Dermis microvascular lymphatic vessel endothelial cell (primary cell): Measurements from ENCODE around the gene NUP93. TPM values are rescaled to one million over a fixed set of nuclear protein-coding genes. Genes with fewer than 3 reads are reported as not detected.
"Not testable (repeated sequence)": the region's sequence is repeated elsewhere in the genome, so short reads cannot be mapped to it uniquely, and the experiment has no call there.

Source experiments
- DNase-seq, 2 donors: peaks; one replicate each; pipeline versions ENCODE4 v3.0.0 to v3.0.0-alpha.2; 2010; ENCODE audit warnings: low read depth in 2 of 2
- total RNA-seq: library from RNA; depleted of rRNA; stranded (reverse); fragments of >200 nt; gene quantifications from 2 replicates; pipeline ENCODE4 v1.2.1, GENCODE V29; 2014

NUP93 gene
- total RNA-seq, 1 donor from 2014 or later, result 85.4 TPM

- peak in 1 of 2 donors; percentile 50 for DNase-seq
These were observed 46.6 kb downstream of the NUP93 start for GRCh38 chr16:56776562-56776961.

- DNase-seq, result no peak
These were observed 47.1 kb downstream of the NUP93 start for GRCh38 chr16:56777001-56777400.

- no peak for DNase-seq
These were observed 47.6 kb downstream of the NUP93 start for GRCh38 chr16:56777482-56777881.

GRCh38 chr16:56779906-56780305 lies 50.0 kb downstream of the NUP93 start:
- no peak for DNase-seq

GRCh38 chr16:56780646-56781045 lies 50.7 kb downstream of the NUP93 start:
- DNase-seq, result no peak

- DNase-seq, result no peak
These were observed 51.6 kb downstream of the NUP93 start for GRCh38 chr16:56781528-56781961.

- no peak for DNase-seq
These were observed 53.4 kb downstream of the NUP93 start for GRCh38 chr16:56783344-56783743.

GRCh38 chr16:56785317-56785716 lies 55.4 kb downstream of the NUP93 start:
- no peak for DNase-seq

DNA sequence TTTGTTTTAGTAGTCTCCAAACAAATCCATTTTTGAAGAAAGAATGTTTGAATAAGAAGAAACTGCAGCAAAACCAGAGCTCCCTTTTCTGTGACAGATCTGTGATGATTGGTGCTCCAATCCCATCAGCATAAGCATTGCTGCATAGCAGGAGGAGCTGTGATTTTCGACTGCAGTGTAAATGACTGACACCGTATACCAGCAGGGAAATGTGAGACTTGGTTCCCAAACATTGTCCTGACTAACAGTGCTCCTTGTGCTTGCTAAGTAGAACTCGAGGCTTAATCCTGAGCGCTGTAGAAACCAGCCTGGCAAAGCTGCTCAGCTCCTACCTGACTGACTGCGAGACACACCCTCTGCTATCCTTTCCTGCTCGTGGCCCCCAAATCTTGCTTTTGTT lies 57.2 kb downstream of the NUP93 start:
- DNase-seq, result no peak

GRCh38 chr16:56788435-56788834 lies 58.5 kb downstream of the NUP93 start:
- no peak for DNase-seq

DNA sequence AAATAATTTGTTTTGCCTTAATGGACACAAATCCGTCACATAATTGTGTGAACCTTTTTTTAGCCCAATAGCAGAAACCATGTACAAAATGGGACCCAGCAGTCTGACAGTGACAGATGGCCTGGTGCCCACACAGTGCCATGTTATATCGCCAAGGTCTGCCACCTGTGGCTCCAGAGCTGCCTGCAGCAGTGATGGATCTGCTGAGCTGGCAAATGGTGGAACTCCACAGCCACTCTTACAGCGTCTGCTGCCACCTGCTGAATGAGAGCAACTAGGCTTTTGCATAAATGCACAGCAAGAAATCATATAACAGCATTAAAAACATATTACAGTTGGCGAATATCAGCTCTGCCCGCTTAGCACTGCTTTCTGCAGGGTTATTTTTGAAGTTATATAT lies 59.4 kb downstream of the NUP93 start:
- peak; percentile 64 to 70 for DNase-seq

GRCh38 chr16:56792967-56793366 lies 63.0 kb downstream of the NUP93 start:
- no peak for DNase-seq

GRCh38 chr16:56793492-56793891 lies 63.6 kb downstream of the NUP93 start:
- DNase-seq, result peak; percentile 43 to 65

DNA sequence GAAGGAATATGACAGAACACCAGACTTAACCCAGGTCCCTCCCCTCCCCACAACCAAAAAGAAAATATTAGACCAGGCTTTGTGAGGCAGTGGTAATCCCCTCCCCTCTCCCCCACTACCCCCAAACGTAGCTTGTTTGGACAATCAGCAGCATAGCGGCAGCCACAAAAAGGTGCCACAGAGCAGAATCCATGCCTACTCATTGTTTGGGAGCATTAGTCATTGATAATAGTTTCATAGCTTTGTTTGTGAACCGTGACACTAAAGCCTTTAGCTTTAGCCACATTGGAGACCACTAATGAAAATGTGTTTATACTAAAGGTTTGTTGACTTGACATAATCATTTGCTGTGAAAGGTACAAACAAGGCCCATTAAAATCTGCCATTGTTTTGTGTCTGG lies 65.1 kb downstream of the NUP93 start:
- peak in 1 of 2 donors; percentile 63 for DNase-seq

DNA sequence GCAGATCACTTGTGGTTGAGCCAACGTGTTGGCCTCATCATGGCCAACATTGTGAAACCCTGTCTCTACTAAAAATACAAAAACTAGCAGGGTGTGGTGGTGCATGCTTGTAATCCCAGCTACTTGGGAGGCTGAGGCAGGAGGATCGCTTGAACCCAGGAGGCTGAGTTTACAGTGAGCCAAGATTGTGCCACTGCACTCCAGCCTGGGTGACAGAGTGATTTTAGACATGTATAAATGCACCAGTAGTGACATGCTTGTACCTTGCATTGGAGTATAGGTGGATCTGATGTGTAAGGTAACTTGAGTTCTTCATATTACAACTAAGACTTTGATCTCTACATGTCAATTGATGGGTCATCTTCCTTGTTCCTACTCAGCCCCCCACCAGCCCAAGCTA lies 67.1 kb downstream of the NUP93 start:
- not testable (repeated sequence) for DNase-seq

GRCh38 chr16:56797861-56798260 lies 67.9 kb downstream of the NUP93 start:
- no peak for DNase-seq

- no peak for DNase-seq
These were observed 69.0 kb downstream of the NUP93 start for GRCh38 chr16:56798955-56799354.

DNA sequence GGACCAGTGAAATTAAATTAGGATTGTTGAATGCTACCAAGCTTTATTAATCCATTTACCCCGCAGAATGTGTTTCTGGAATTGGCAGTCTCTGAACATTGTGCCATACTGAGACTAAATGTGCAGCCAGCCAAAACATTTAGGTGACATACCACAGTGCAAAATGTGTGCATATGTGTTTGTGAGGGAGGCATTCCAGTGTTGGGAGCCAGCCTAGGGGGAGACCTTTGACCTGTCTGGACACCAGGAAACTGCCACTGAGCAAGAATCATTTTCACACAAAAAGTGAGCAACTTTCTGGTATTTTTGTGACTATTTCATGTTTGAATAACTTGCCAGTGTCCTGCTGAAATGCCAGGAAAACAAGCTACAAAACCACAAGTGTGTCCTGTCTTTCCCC lies 70.4 kb downstream of the NUP93 start:
- peak; percentile 32 to 37 for DNase-seq

DNA sequence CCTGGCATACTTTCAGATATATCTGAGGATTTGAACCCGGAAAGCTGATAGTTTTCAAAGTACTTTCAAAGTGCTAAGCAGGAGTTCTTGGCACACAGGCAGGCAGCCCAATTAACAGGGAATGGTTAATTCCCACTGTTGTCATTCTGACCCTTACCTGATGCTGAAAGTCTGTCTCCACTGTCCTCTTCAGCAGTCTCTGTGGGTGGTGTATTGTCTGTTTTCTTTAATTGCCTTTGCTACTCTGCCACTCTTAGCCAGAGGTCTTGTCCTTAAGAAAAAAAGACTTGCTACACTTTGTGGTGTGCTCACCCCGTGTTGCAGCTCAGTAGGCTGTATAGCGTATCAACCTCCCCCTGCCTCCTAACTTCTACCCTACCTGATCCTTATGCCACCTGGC lies 71.8 kb downstream of the NUP93 start:
- DNase-seq, result no peak

DNA sequence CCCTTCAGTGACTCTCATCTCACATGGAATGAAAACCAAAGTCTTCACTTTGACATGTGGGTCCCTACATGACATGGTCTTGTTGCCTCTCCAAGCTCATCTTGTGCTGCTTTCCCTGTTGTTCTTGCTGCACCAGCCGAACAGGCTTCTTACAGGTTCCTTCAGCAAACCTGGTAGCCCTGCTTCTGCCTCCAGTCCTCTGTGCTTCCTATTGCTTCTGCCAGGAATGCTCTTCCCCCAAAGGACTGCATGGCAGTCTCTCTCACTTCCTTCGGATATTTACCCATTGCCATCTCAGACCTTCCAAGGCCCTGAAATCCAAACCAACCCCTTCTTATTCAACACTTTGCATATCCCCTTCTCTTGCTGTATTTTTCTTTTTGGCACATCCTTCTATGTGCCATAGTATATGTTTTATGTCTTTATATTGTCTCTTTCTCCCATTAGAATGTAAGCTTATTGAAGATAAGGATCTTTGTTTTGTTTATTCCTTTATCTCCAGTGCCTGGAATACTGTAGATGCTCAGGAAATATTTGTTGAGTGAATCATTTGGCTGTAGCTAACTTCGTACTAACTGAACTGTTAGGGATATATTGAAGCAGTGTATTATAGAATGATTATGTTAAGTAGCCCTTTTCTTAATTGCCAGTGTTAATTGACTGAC lies 77.2 kb downstream of the NUP93 start:
- DNase-seq, result peak in 1 of 2 donors; percentile 75

- peak in 1 of 2 donors; percentile 44 for DNase-seq
These were observed 77.7 kb downstream of the NUP93 start for GRCh38 chr16:56807676-56808067.

- DNase-seq, result no peak
These were observed 81.0 kb downstream of the NUP93 start for GRCh38 chr16:56810954-56811353.

DNA sequence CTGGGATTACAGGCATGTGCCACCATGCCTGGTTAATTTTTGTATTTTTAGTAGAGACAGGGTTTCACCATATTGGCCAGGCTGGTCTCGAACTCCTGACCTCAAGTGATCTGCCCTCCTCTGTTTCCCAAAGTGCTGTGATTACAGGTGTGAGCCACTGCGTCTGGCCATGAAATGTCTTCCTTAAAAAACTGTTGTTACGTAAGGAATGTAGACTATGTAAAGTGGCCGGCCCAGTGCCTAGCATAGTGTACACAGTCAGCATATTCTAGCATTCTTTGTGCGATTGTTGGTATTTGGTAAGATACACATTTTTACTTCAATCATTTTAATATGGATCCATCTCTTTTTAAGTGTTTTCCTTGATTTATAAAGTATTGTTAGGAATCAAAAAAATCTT lies 81.7 kb downstream of the NUP93 start:
- not testable (repeated sequence) for DNase-seq

GRCh38 chr16:56812884-56813283 lies 83.0 kb downstream of the NUP93 start:
- peak in 1 of 2 donors; percentile 68 for DNase-seq
